GM21529 (cell line): ENCODE results near the gene BTBD9.

Experiments
- ATAC-seq: cut with Tn5 transposase; IDR thresholded peaks from one replicate; pipeline ENCODE4 v1.9.1; 2021; ENCODE audit not compliant: unreplicated experiment

The BTBD9 gene

DNA sequence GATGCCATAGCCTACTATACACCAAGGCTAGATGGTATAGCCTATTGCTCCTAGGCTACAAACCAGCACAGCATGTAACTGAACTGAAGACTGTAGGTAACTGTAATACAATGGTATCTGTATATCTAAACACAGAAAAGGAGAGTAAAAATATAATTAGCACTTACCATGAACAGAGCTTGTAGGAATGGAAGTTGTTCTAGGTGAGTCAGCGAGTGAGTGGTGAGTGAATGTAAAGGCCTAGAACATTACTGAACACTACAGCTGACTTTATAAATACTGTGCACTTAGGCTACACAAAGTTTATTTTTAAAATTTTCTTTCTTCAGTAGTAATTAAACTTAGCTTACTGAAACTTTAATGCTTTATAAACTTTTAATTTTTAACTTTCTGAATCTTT lies 129.5 kb downstream of the BTBD9 start:
- ATAC-seq, result no peak

GRCh38 chr6:38509713-38510112 lies 130.0 kb downstream of the BTBD9 start:
- ATAC-seq, result no peak

GRCh38 chr6:38508894-38509293 lies 130.8 kb downstream of the BTBD9 start:
- no peak for ATAC-seq

- no peak for ATAC-seq
Measured at GRCh38 chr6:38508286-38508685, 131.4 kb downstream of the BTBD9 start.

DNA sequence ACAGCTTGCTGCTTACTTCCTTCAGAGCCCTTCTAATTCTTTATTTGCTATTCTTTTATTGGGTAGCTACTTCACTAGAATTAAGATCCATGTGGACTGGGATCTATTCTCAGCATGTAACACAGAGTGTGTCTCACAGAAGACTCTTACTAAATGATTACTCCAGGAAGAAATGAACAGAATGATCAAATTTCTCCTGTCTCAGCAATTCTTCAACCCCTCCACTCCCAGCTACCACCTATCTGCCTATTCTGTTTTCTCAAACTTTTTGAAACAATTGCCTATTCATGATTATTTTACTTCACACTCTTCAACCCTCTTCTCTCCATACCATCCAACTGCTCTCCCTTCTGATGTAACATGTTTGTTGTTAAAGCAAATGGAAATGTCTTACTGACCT lies 132.6 kb downstream of the BTBD9 start:
- ATAC-seq, result no peak

- ATAC-seq, result no peak
Measured at GRCh38 chr6:38505826-38506225, 133.9 kb downstream of the BTBD9 start.

- no peak for ATAC-seq
Measured at GRCh38 chr6:38504996-38505395, 134.7 kb downstream of the BTBD9 start.

DNA sequence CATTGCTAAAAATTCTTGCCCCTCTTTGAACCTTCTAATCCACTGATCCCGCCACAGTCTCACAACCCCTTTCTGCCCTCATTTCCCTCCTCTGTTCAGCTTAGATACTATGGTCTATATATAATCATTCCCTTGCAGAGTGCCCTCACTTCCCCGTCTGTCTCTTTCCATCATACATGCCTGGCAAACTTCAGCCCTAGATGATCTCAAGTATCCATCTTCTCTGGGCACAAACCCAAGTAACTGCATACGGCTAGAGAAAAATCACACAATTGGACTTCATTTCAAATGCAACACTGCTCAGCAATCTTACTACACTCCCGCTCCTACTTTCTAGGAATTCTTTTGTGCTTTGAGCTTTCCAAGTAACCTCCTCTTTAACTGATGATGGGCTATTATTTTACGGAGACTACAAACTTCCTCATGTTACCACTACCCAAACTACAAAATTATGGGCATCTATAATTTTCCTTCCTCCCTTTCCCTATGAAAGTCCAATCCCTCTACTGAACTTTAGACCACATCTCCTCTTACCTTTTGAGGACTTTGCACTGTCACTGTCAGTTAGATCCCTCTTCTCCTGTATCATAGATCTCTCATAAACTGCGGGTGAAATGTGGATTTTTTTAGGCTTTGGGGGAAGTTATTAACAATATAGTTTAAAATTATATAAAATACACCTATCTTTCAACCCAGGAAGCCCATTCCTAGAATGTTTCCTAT lies 135.6 kb downstream of the BTBD9 start:
- ATAC-seq, result no peak

GRCh38 chr6:38503032-38503773 lies 136.5 kb downstream of the BTBD9 start:
- no peak for ATAC-seq

GRCh38 chr6:38502423-38502822 lies 137.3 kb downstream of the BTBD9 start:
- no peak for ATAC-seq

- no peak for ATAC-seq
Measured at GRCh38 chr6:38501931-38502330, 137.8 kb downstream of the BTBD9 start.

GRCh38 chr6:38499529-38500096 lies 140.1 kb downstream of the BTBD9 start:
- no peak for ATAC-seq

- ATAC-seq, result no peak
Measured at GRCh38 chr6:38498805-38499445, 140.8 kb downstream of the BTBD9 start.

- ATAC-seq, result no peak
Measured at GRCh38 chr6:38498085-38498484, 141.6 kb downstream of the BTBD9 start.

DNA sequence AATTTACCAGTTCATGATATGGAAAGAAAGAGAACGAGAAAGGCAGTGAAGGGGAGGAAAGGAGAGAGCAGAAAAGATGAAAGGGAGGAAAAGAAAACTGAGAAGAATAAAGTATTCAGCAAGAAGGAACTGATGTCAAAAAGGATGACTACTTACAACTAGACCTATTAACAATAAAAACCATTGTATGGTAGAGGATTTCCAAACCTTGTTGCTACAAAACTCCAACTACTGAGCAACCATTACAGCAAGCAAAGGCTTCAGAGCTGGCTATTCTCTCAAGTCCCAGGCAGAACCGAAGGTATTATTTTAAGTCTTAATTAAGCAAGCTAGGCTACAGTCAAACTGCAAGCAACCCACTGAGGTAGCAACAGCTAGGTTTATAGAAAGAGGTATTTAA lies 142.2 kb downstream of the BTBD9 start:
- no peak for ATAC-seq

DNA sequence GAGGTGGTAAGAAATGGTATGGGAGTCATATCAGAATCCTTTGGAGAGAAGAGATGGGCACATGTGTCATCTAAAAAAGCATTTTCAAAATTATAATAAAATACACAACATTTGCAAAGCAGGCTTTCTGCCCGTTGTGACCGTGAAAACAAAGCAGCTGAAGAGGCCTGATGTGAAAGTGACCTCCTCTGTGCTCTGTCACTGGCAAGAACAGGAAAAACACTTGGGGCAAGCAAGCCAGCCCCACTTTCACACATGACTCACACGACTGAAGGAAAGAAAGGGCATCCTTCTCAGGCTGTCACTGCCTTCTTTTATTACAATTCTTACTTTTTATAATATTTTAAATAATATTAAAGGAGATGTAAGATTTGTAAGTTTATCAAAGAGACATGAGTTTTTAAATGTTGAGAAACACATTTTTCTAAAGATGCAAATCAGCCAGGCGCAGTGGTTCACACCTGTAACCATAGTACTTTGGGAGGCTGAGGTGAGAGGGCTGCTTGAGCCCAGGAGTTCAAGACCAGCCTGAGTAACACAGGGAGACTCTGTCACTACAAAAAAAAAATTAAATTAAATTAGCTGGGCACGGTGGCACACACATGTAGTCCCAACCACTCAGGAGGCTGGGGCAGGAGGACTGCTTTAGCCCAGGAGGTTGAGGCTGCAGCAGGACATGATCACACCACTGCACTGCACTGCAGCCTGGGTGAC lies 143.7 kb downstream of the BTBD9 start:
- peak; percentile 56 for ATAC-seq

DNA sequence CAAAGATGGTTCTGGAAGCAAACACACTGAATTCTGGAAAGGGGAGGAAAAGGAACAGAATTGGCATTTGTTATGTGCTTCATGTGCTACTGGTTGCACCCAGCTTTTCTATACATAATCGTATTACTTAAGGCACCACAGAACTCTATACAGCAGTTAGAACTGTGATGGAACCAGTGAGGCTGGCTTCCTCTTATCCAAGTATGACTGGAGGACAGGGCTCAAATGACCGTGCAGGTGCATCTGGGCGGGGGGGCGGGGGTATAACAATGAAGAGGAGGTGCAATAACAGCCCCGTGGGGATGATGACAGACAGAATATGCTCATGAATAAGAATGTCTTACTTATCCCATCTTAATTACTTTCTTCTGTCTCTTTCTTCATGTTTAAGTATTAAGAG lies 144.2 kb downstream of the BTBD9 start:
- no peak for ATAC-seq

DNA sequence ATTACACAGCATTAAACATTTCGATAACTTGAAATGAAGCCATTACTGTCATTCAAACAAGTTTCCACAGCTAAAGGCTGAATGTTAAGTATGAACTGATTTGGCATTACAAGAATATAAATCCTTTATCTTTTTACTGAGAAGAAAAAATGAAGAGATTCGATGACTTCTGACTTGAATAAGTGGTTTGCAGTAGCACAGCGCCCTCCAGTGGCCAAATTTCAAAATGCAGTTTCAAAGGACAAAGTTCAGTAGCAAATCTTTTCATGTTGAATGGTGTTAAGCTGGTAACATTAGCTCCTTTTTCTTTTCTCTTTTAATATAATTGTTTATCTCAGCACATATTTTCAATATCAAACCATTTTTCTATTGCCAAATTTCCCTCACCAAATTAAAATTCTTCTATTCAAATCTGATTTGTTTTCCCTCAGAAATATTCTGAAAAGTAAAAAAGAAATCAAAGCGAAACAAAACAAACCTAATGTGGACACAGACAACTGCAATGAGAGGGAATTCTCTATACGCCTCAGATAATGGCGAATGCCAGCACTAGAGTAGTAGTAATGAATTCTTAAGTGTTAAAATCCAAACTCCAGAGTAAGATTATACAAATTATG lies 145.7 kb downstream of the BTBD9 start:
- no peak for ATAC-seq

DNA sequence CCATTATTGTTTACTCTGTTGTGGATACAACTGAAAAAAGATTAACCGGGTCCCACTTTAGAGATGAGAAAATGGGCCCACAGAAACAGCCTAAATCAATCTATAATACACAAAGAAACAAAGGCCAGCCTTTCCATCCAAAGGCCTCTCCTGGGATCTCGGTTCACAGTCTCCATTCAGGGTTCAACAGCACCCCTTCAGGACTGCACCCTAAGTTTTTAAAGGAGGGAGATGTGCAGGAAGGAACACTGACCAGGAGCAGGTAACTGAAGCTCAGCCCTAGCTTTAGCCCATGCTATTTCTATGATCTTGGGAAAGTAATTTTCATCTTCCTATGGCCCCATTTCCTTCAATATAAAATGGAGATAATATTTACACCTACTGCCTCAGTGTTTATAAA lies 147.7 kb downstream of the BTBD9 start:
- ATAC-seq, result no peak

- no peak for ATAC-seq
Measured at GRCh38 chr6:38489951-38490350, 149.8 kb downstream of the BTBD9 start.

GRCh38 chr6:38487423-38487822 lies 152.3 kb downstream of the BTBD9 start:
- ATAC-seq, result no peak
